Panc1 (cell line): ENCODE measurements around the gene IQGAP1. TPM values are rescaled to one million over a fixed set of nuclear protein-coding genes. Genes with fewer than 3 reads are reported as not detected.

Source experiments
- ATAC-seq: fragments of 200-7000 bp; cut with Tn5 transposase; 2 replicates; pipeline ENCODE4 v1.9.1; 2020; ENCODE audit warnings: mild to moderate bottlenecking, moderate library complexity
- BruUV-seq: library from RNA; stranded (reverse); fragments of 400-500 nt; replicated peaks from 2 replicates; lab custom pipeline; 2021; lab: Mats Ljungman, UMichigan
- CTCF ChIA-PET: fragments of 300-600 bp; sonication (Branson Sonifier 250); formaldehyde crosslinking; loops from one replicate; lab custom pipeline; 2022; ENCODE audit warnings: antibody characterized with exemption; lab: Charles Lee
- POLR2A ChIA-PET: fragments of 300-600 bp; sonication (Branson Sonifier 250); formaldehyde crosslinking; loops from one replicate; lab custom pipeline; 2022; ENCODE audit warnings: antibody characterized with exemption; lab: Charles Lee
- DNase-seq: peaks from one replicate; pipeline ENCODE4 v3.0.0-alpha.2; 2010; ENCODE audit warnings: low read depth, low spot score
- H3K27ac ChIP-seq: 2 replicates; pipeline ENCODE4 v1.5.1; 2011; ENCODE audit warnings: mild to moderate bottlenecking, low read length, inconsistent platforms
- H3K27me3 ChIP-seq: fragments of 200-500 bp; sonication (Bioruptor generic); 2 replicates; pipeline ENCODE4 v1.6.0; 2014; ENCODE audit warnings: low read length, inconsistent platforms; ENCODE audit not compliant: control insufficient read depth, insufficient read depth
- H3K36me3 ChIP-seq: fragments of 200-500 bp; sonication (Bioruptor generic); 2 replicates; pipeline ENCODE4 v1.5.1; 2014; ENCODE audit warnings: inconsistent platforms, mild to moderate bottlenecking, low read length, moderate library complexity; ENCODE audit not compliant: control insufficient read depth, insufficient read depth
- H3K4me1 ChIP-seq: 2 replicates; pipeline ENCODE4 v1.5.1; 2011; ENCODE audit warnings: inconsistent platforms, mild to moderate bottlenecking, low read length, moderate library complexity; ENCODE audit not compliant: control insufficient read depth, insufficient read depth
- H3K4me3 ChIP-seq, 2 experiments: 2 replicates each; pipeline ENCODE4 v1.5.1; 2011 to 2012; ENCODE audit warnings: low read depth in 2 of 2, low read length in 2 of 2, mild to moderate bottlenecking in 2 of 2, inconsistent platforms in 1 of 2, moderate library complexity in 1 of 2
- H3K9me3 ChIP-seq: fragments of 200-500 bp; sonication (Bioruptor generic); 2 replicates; pipeline ENCODE4 v1.5.1; 2014; ENCODE audit warnings: low read depth, mild to moderate bottlenecking, inconsistent platforms, low read length, moderate library complexity; ENCODE audit not compliant: control insufficient read depth, insufficient read depth
- POLR2AphosphoS5 ChIP-seq: IDR thresholded peaks from 2 replicates; pipeline ENCODE4 v1.6.1; 2012; ENCODE audit warnings: mild to moderate bottlenecking, low read depth, low read length, moderate library complexity
- REST ChIP-seq, 2 experiments: IDR thresholded peaks; 2 replicates each; pipeline ENCODE4 v1.6.1; 2011 to 2012; ENCODE audit warnings: low read depth in 2 of 2, control low read depth in 1 of 2, low read length in 1 of 2, mild to moderate bottlenecking in 1 of 2, moderate library complexity in 1 of 2; ENCODE audit not compliant: insufficient read depth in 1 of 2
- SIN3A ChIP-seq: IDR thresholded peaks from 2 replicates; pipeline ENCODE4 v1.6.1; 2012; ENCODE audit warnings: low read depth, mild to moderate bottlenecking, low read length, moderate library complexity, borderline replicate concordance; ENCODE audit not compliant: insufficient read depth
- TCF7L2 ChIP-seq: IDR thresholded peaks from 2 replicates; pipeline ENCODE4 v1.6.1; 2011; ENCODE audit warnings: mild to moderate bottlenecking, low read depth, low read length, inconsistent platforms
- in situ Hi-C: cut with HindIII; loops from 2 replicates; pipeline ENCODE4 v1.10.0; 2016; ENCODE audit warnings: low sequenced_read_pairs, low pct_unique_long_range_greater_than_20kb
- intact Hi-C: fragments of 100-400 bp; cut with micrococcal nuclease; formaldehyde crosslinking; loops from one replicate; pipeline ENCODE4 v1.10.0; 2022; ENCODE audit not compliant: unreplicated experiment
- total RNA-seq: library from RNA; stranded (reverse); gene quantifications from one replicate; pipeline ENCODE4 v1.2.1, GENCODE V29; 2021; ENCODE audit not compliant: unreplicated experiment
- TF ChIP-seq, protein P1 (sequence below): fragments of 450-650 bp; IDR thresholded peaks from 2 replicates; pipeline ENCODE4 v1.5.1; 2017; ENCODE audit warnings: mild to moderate bottlenecking

IQGAP1 gene
- total RNA-seq, 1 experiment from 2014 or later = 228 TPM

DNA sequence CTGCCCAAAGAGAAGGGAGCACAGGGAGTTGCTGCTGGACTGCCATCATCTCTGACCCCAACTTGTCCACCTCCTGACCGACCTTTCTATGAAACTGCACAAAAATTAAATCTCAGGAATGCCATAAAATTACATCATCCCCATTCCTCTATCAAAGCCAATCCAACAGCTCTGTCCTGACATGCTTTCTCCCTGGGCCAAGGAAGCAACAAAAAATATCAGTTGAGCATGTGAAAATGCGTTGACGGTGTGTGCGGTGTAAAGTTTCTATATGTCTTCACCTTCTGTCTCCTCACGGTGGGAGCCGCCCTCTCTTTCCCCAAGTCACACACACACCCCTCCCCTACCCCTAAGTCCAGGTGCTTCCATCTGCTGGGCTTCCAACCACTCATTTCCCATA, 39.6 kb upstream of the IQGAP1 start:
- Histone ChIP-seq H3K27me3 (no peaks in the 10 kb centered on the region), H3K4me3 (no peak overlapping the region), H3K9me3 (no peaks in the 10 kb centered on the region), H3K4me1 (peaks cover 10% of the 10 kb centered on the region), H3K27ac (no peak overlapping the region), H3K36me3 (no peaks in the 10 kb centered on the region)
- in situ Hi-C loops (no loop called here), intact Hi-C loops (no loop called here)
- ChIA-PET POLR2A (no interaction called here), CTCF (no interaction called here)
- BruUV-seq = no TSS peak
- DNase-seq = no peak
- ATAC-seq = no peak
- TF ChIP-seq REST (IDR thresholded peaks at IDR 0.05; ENCODE audit: insufficient read depth in 1 of 2, low read depth in 2 of 2, low read length in 1 of 2) = no peak
- no peak for TF ChIP-seq POLR2AphosphoS5
- TF ChIP-seq SIN3A = no peak
- no peak for TF ChIP-seq TCF7L2
- TF ChIP-seq, protein P1, sequence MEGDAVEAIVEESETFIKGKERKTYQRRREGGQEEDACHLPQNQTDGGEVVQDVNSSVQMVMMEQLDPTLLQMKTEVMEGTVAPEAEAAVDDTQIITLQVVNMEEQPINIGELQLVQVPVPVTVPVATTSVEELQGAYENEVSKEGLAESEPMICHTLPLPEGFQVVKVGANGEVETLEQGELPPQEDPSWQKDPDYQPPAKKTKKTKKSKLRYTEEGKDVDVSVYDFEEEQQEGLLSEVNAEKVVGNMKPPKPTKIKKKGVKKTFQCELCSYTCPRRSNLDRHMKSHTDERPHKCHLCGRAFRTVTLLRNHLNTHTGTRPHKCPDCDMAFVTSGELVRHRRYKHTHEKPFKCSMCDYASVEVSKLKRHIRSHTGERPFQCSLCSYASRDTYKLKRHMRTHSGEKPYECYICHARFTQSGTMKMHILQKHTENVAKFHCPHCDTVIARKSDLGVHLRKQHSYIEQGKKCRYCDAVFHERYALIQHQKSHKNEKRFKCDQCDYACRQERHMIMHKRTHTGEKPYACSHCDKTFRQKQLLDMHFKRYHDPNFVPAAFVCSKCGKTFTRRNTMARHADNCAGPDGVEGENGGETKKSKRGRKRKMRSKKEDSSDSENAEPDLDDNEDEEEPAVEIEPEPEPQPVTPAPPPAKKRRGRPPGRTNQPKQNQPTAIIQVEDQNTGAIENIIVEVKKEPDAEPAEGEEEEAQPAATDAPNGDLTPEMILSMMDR = no peak

- H3K4me1 ChIP-seq = peaks cover 10% of the 10 kb centered on the region
- DNase-seq (no peak), ATAC-seq (no peak)
- H3K27me3 ChIP-seq = no peaks in the 10 kb centered on the region
- BruUV-seq = no TSS peak
- ChIA-PET POLR2A (no interaction called here), CTCF (no interaction called here)
- H3K9me3 ChIP-seq = no peaks in the 10 kb centered on the region
- TF ChIP-seq, protein P1 = no peak
- TF ChIP-seq POLR2AphosphoS5 (no peak), REST (IDR thresholded peaks at IDR 0.05; ENCODE audit: insufficient read depth in 1 of 2, low read depth in 2 of 2, low read length in 1 of 2) (no peak), SIN3A (no peak), TCF7L2 (no peak)
- no peak overlapping the region for H3K27ac ChIP-seq
- intact Hi-C loops (no loop called here), in situ Hi-C loops (no loop called here)
- no peak overlapping the region for H3K4me3 ChIP-seq
- no peaks in the 10 kb centered on the region for H3K36me3 ChIP-seq
Measured at GRCh38 chr15:90349072-90349471, 39.0 kb upstream of the IQGAP1 start.
